Measurements from ENCODE around the gene NFS1. TPM values are rescaled to one million over a fixed set of nuclear protein-coding genes. Genes with fewer than 3 reads are reported as not detected.
"Not testable (repeated sequence)": the region's sequence is repeated elsewhere in the genome, so short reads cannot be mapped to it uniquely, and the experiment has no call there.

The NFS1 gene
- polyA plus RNA-seq, 10 donors = 12.6 to 16.9 (median 14.4) TPM

- no peak for DNase-seq
These were observed 31.7 kb upstream of the NFS1 start for GRCh38 chr20:35730583-35731468.

GRCh38 chr20:35729836-35730582 lies 30.9 kb upstream of the NFS1 start:
- DNase-seq = no peak

GRCh38 chr20:35729283-35729807 lies 30.2 kb upstream of the NFS1 start:
- no peak for DNase-seq

GRCh38 chr20:35726842-35727711 lies 27.9 kb upstream of the NFS1 start:
- no peak for DNase-seq

GRCh38 chr20:35724321-35725230 lies 25.4 kb upstream of the NFS1 start:
- DNase-seq = no peak

GRCh38 chr20:35723652-35724320 lies 24.6 kb upstream of the NFS1 start:
- DNase-seq = not testable (repeated sequence)

- not testable (repeated sequence) for DNase-seq
These were observed 24.1 kb upstream of the NFS1 start for GRCh38 chr20:35723275-35723639.

GRCh38 chr20:35721621-35722020 lies 22.5 kb upstream of the NFS1 start:
- DNase-seq = no peak

- DNase-seq = no peak
These were observed 22.1 kb upstream of the NFS1 start for GRCh38 chr20:35721219-35721618.

- no peak for DNase-seq
These were observed 21.3 kb upstream of the NFS1 start for GRCh38 chr20:35720165-35721123.

- no peak for DNase-seq
These were observed 20.6 kb upstream of the NFS1 start for GRCh38 chr20:35719717-35720116.

GRCh38 chr20:35718972-35719635 lies 20.0 kb upstream of the NFS1 start:
- DNase-seq = no peak

GRCh38 chr20:35718321-35718720 lies 19.2 kb upstream of the NFS1 start:
- not testable (repeated sequence) for DNase-seq

GRCh38 chr20:35716330-35716729 lies 17.2 kb upstream of the NFS1 start:
- DNase-seq = no peak

GRCh38 chr20:35715652-35716051 lies 16.5 kb upstream of the NFS1 start:
- DNase-seq = no peak

GRCh38 chr20:35714127-35714526 lies 15.0 kb upstream of the NFS1 start:
- no peak for DNase-seq

GRCh38 chr20:35713120-35713519 lies 14.0 kb upstream of the NFS1 start:
- not testable (repeated sequence) for DNase-seq

- no peak for DNase-seq
These were observed 12.5 kb upstream of the NFS1 start for GRCh38 chr20:35711588-35712209.

All from muscle of back (tissue), 11 donors.